ENCODE results near the gene ANXA6.
"Not testable (repeated sequence)": the region's sequence is repeated elsewhere in the genome, so short reads cannot be mapped to it uniquely, and the experiment has no call there.

Gene ANXA6

DNA sequence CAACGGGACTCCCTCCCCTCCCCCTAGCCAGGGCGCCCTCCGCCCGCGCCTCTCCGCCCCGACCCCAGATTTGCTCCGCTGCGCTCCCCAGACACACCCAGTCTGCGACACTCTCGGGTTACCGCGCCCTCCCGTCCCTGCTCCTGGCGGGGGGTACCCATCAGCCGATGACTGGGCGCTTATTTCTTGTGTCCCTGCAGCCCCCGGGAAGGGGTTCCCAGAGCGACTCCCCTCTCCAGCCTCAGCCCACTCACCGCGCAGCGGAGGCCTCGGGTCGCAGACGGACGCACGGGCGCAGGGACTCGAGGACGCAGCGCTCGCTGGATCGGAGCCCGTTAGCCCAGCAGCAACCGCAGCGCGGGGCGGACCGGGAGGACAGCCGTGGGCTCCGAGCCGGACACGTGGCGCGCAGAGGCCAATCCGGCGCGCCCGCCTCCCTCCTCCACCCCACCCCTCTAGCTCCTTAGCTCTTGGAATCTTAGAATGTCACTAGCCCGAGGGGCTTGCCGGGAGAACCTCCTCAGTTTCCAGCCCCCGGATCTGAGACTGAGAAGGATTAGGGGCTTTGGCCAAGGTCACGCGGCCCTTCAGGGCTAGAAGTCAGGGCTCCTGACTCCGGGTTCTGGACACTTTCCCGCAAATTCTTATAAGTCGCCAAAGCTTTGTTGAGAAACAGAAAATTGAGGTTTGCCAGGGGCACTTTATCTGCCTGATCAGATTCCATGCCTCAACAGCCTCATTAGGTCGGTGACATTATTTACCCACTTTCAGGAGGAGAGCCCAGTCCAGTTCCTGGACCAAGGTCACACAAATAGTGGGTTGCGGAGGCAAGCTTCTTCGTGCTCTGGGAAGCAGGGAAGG, at the start of gene ANXA6:
ANXA6 (minus strand) TSS at position 354 of the 861 bp plus-strand sequence. CDS start 9,878 bp downstream, outside the sequence.
- peak; percentile 56 for DNase-seq

DNA sequence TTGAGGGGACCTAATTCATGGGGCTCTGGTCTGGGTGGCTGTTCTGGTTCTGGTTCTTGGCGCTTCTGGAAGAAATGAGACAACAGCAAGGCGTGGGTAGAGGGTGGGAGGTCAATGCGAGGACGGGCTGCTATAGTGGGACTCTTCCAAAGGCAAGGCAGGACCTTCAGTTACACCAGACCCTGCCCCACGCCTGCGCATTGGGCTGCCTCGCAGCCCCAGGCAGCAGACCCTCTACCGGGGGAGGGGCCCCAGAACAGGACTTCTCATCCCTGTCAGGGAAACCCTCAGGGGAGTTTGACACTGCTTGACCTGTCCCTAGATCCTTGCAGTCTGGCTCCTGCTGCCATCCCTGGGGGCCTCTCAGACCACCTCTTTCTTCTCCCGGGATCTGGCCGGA, 47.8 kb upstream of the ANXA6 start:
- no peak for DNase-seq

GRCh38 chr5:151204051-151204450, 46.5 kb upstream of the ANXA6 start:
- no peak for DNase-seq

GRCh38 chr5:151202381-151203139, 45.0 kb upstream of the ANXA6 start:
- DNase-seq = no peak

- no peak for DNase-seq
These were observed 43.5 kb upstream of the ANXA6 start for GRCh38 chr5:151200913-151201595.

GRCh38 chr5:151199581-151200185, 42.1 kb upstream of the ANXA6 start:
- no peak for DNase-seq

GRCh38 chr5:151198861-151199260, 41.3 kb upstream of the ANXA6 start:
- DNase-seq = no peak

DNA sequence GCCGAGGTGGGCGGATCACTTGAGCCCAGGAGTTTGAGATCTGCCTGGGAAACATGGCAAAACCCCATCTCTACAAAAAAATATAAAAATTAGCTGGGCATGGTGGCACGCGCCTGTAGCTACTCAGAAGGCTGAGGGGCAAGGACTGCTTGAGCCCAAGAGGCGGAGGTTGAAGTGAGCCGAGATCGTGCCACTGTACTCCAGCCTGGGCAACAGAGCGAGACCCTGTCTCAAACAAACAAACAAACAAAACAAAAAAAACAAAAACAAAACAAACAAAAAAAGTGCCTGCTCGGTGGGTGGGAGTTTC, 39.7 kb upstream of the ANXA6 start:
- not testable (repeated sequence) for DNase-seq

- no peak for DNase-seq
These were observed 39.1 kb upstream of the ANXA6 start for GRCh38 chr5:151196556-151197290.

- DNase-seq = no peak
These were observed 38.0 kb upstream of the ANXA6 start for GRCh38 chr5:151195622-151196021.

DNA sequence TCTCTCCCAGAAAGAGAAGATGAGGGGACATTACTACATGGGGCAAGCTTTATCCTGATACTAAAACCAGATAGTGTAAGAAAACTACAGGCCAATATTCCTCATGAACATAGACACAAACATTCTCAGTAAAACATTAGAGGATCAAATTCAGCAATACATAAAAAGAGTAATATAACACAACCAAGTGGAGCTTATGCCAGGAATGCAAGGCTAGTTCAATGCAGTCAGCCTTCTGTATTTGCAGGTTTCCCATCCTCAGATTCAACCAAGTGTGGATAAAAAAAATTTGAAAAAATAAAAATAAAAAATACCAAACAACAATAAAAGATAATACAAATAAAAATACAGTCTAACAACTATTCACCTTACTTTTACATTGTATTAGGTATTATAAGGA, 35.0 kb upstream of the ANXA6 start:
- DNase-seq = no peak

DNA sequence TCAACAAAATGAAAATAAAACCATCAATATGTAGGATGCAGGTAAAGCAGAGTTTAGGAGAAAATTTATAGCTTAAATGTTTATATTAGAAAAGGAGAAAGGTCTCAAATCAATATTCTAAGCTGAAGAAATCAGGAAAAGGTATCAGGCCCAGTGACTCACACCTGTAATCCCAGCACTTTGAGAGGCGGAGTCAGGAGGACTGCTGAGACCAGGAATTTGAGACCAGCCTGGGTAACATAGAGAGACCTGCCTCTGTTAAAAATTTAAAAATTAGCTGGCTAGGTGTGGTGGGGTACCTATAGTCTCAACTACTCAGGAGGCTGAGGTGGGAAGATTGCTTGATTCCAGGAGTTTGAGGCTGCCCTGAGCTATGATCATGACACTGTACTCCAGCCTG, 34.1 kb upstream of the ANXA6 start:
- DNase-seq = no peak

GRCh38 chr5:151189151-151189550, 31.6 kb upstream of the ANXA6 start:
- DNase-seq = no peak

GRCh38 chr5:151186538-151186937, 29.0 kb upstream of the ANXA6 start:
- DNase-seq = no peak

- no peak for DNase-seq
These were observed 28.5 kb upstream of the ANXA6 start for GRCh38 chr5:151186052-151186451.

GRCh38 chr5:151184316-151185042, 26.9 kb upstream of the ANXA6 start:
- DNase-seq = no peak

DNA sequence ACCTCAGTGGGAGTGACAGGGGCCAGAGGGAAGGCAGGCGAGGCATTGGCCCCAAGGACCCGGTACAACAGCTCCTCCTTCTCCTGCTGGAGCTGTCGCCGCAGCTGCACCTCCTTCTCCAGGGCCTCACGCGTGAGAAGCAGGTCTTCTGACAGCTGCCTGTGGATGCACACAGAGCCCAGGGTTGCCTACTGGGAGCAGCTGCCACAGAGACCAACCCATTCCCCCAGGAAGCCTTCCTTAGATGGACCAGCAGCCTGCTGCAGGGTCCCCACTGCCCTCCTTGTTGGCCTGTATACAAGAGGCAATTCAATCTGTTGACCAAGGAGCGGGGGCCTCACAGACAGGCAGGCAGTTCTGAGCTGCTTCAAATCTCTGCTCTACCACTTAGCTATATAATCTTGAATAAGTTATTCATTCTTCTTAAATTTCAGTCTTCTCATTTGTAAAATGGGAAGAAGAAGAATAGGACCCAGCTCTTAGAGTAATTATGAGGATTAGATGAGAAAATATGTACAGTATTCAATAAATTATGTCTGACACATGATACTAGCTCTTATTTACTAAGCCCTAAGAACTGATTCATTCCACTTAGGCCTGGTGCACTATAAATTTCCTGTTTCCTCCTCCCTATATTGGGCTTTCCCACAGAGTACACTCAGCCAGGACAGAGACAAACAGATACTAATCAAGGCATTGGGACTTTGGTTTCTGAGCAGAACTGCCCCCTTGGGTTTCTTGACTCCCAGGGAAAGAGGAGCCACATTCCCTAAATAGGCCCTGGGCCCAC, 26.1 kb upstream of the ANXA6 start:
- no peak for DNase-seq

GRCh38 chr5:151182976-151183375, 25.4 kb upstream of the ANXA6 start:
- DNase-seq = no peak

- DNase-seq = no peak
These were observed 24.9 kb upstream of the ANXA6 start for GRCh38 chr5:151182524-151182900.

DNA sequence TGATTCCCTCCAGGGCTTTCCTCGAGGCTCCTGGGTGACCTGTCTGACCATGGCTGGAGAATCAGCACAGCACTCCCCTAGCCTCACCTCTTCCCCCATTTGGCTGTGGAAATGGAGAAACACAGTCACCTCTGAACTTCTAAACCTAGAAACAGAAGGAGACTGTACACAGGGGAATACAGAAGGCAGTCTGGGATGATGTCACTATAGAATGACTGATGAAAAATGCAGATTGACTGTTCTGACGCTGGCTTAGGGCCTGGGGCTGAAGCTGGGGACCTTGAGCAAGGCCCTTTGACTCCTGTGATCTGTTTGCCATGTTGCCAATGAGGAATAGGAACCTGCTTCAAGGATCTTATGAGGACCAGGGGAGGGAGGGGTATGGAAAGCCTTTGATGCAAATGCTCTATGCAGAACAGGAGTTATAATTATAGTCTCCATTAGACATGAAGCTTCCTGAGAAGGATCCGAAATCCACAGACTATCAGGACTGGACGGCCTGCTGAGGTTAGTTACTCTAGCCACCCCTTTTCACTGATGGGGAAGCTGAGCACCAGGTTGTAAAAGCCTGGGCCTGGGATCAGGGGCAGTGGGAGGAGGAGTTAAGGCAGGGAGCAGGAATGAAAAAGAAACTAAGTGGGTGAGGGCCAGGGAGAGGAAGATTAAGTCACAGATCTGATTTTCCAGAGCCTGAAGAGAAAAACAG, 24.4 kb upstream of the ANXA6 start:
- DNase-seq = no peak
